Neural cell (in vitro differentiated cells): ENCODE measurements around the gene GNAQ. TPM values are rescaled to one million over a fixed set of nuclear protein-coding genes. Genes with fewer than 3 reads are reported as not detected.

ENCODE experiments used
- H2AFZ ChIP-seq: fragments of 200-600, 300-800 bp; sonication (generic), shearing (Covaris generic); 2 replicates; pipeline ENCODE4 v1.6.0; 2014; ENCODE audit warnings: low read depth, mild to moderate bottlenecking, antibody characterized with exemption, low read length, moderate library complexity
- H3F3A ChIP-seq: fragments of 200-600 bp; shearing (Covaris generic); 2 replicates; pipeline ENCODE4 v1.6.1; 2016; ENCODE audit warnings: mild to moderate bottlenecking, moderate library complexity, mixed read lengths, antibody characterized with exemption, low read length; ENCODE audit not compliant: insufficient read depth, poor library complexity, severe bottlenecking
- H3K27ac ChIP-seq: fragments of 200-600, 300-800 bp; sonication (generic), shearing (Covaris generic); 2 replicates; pipeline ENCODE4 v1.5.1; 2014; ENCODE audit warnings: mild to moderate bottlenecking, low read length, moderate library complexity
- H3K27me3 ChIP-seq: fragments of 300-800, 200-600 bp; sonication (generic), shearing (Covaris generic); 2 replicates; pipeline ENCODE4 v1.6.0; 2014; ENCODE audit warnings: mild to moderate bottlenecking, low read depth, low read length, moderate library complexity; ENCODE audit not compliant: insufficient read depth
- H3K36me3 ChIP-seq: fragments of 300-800, 200-600 bp; sonication (generic), shearing (Covaris generic); 2 replicates; pipeline ENCODE4 v1.5.1; 2014; ENCODE audit warnings: mild to moderate bottlenecking, antibody characterized with exemption, low read length, moderate library complexity; ENCODE audit not compliant: insufficient read depth
- H3K4me2 ChIP-seq: fragments of 300-800, 200-600 bp; sonication (generic), shearing (Covaris generic); 2 replicates; pipeline ENCODE4 v1.6.0; 2014; ENCODE audit warnings: mild to moderate bottlenecking, low read length
- H3K4me3 ChIP-seq: fragments of 300-800, 200-600 bp; sonication (generic), shearing (Covaris generic); 2 replicates; pipeline ENCODE4 v1.5.1; 2014; ENCODE audit warnings: mild to moderate bottlenecking, low read length, moderate library complexity
- H3K79me2 ChIP-seq: fragments of 200-600 bp; shearing (Covaris generic); replicated peaks from 2 replicates; pipeline ENCODE4 v1.6.0; 2014; ENCODE audit warnings: mild to moderate bottlenecking, low read length, moderate library complexity; ENCODE audit not compliant: insufficient read depth
- H3K9ac ChIP-seq: fragments of 300-800, 200-600 bp; sonication (generic), shearing (Covaris generic); 2 replicates; pipeline ENCODE4 v1.6.1; 2016; ENCODE audit warnings: mild to moderate bottlenecking, low read length, mixed read lengths
- H3K9me2 ChIP-seq: fragments of 200-600 bp; shearing (Covaris generic); 2 replicates; pipeline ENCODE4 v1.6.1; 2016; ENCODE audit warnings: mild to moderate bottlenecking, low read length, mixed read lengths; ENCODE audit not compliant: insufficient read depth
- H3K9me3 ChIP-seq: fragments of 200-600, 300-800 bp; sonication (generic), shearing (Covaris generic); 2 replicates; pipeline ENCODE4 v1.6.1; 2016; ENCODE audit warnings: mild to moderate bottlenecking, mixed run types, low read length, moderate library complexity, mixed read lengths
- H4K20me1 ChIP-seq: fragments of 200-600 bp; shearing (Covaris generic); 2 replicates; pipeline ENCODE4 v1.6.1; 2016; ENCODE audit warnings: mild to moderate bottlenecking, mixed run types; ENCODE audit not compliant: insufficient read depth
- EP300 ChIP-seq: fragments of 450-650 bp; conservative IDR thresholded peaks from 2 replicates; pipeline ENCODE4 v1.6.1; 2014; ENCODE audit warnings: antibody characterized with exemption, mild to moderate bottlenecking, moderate library complexity; ENCODE audit not compliant: poor library complexity, severe bottlenecking
- EZH2 ChIP-seq: fragments of 200-600, 300-800 bp; shearing (Covaris generic), sonication (generic); IDR thresholded peaks from 2 replicates; pipeline ENCODE4 v1.6.1; 2014; ENCODE audit warnings: antibody characterized with exemption, low read length, borderline replicate concordance, mild to moderate bottlenecking; ENCODE audit not compliant: insufficient read depth, poor library complexity, severe bottlenecking
- MXI1 ChIP-seq: fragments of 450-650 bp; conservative IDR thresholded peaks from 2 replicates; pipeline ENCODE4 v1.6.1; 2014; ENCODE audit warnings: antibody characterized with exemption, mild to moderate bottlenecking; ENCODE audit not compliant: poor library complexity, severe bottlenecking
- POLR2AphosphoS5 ChIP-seq: IDR thresholded peaks from 2 replicates; pipeline ENCODE4 v1.6.1; 2012
- RAD21 ChIP-seq: fragments of 450-650 bp; conservative IDR thresholded peaks from 2 replicates; pipeline ENCODE4 v1.6.1; 2014; ENCODE audit warnings: antibody characterized with exemption, mild to moderate bottlenecking, moderate library complexity
- SMC3 ChIP-seq: fragments of 450-650 bp; conservative IDR thresholded peaks from 2 replicates; pipeline ENCODE4 v1.6.1; 2014; ENCODE audit warnings: antibody characterized with exemption, mild to moderate bottlenecking, moderate library complexity; ENCODE audit not compliant: poor library complexity
- TAF1 ChIP-seq: IDR thresholded peaks from 2 replicates; pipeline ENCODE4 v1.6.1; 2012; ENCODE audit warnings: low read depth
- polyA plus RNA-seq: library from polyadenylated mRNA; depleted of rRNA; stranded (reverse); fragments of >200 nt; gene quantifications from 2 replicates; pipeline ENCODE4 v1.2.3, GENCODE V29; 2014
- TF ChIP-seq, protein P1 (sequence below): IDR thresholded peaks from 2 replicates; pipeline ENCODE4 v1.6.1; 2012; ENCODE audit warnings: borderline replicate concordance
- TF ChIP-seq, protein P2 (sequence below): fragments of 450-650 bp; IDR thresholded peaks from 2 replicates; pipeline ENCODE4 v1.5.1; 2014; ENCODE audit warnings: antibody characterized with exemption, mild to moderate bottlenecking, moderate library complexity; ENCODE audit not compliant: poor library complexity, severe bottlenecking

GNAQ gene
- polyA plus RNA-seq, 1 donor from 2014 or later, result 86.7 TPM

DNA sequence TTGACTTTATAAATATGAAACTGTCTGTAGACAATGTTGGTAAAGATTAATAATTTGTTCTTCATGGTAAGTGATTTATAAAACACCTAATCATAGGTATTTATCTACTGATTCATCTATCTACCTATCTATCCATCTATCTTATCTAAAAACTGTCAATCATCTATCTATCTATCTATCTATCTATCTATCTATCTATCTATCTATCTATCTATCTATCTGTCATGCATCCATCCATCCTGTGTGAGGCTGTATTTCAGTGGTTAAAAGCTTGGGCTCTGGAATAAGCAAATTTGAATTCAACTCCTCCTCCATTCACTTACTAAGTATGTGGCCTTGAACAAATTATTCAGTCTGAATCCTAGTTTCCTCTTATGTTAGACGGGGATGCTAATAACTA is 221.6 kb downstream of the GNAQ start:
- Histone ChIP-seq H3K9me3 (no peaks in the 10 kb centered on the region), H4K20me1 (no peaks in the 10 kb centered on the region), H3K27me3 (no peaks in the 10 kb centered on the region), H3K4me2 (no peak overlapping the region), H3K27ac (no peak overlapping the region), H3K79me2 (peaks cover 5% of the 10 kb centered on the region), H3K9ac (no peak overlapping the region), H2AFZ (no peak overlapping the region), H3F3A (peaks cover 4% of the 10 kb centered on the region), H3K36me3 (no peaks in the 10 kb centered on the region), H3K9me2 (no peaks in the 10 kb centered on the region), H3K4me3 (no peak overlapping the region)
- TF ChIP-seq, protein P1, sequence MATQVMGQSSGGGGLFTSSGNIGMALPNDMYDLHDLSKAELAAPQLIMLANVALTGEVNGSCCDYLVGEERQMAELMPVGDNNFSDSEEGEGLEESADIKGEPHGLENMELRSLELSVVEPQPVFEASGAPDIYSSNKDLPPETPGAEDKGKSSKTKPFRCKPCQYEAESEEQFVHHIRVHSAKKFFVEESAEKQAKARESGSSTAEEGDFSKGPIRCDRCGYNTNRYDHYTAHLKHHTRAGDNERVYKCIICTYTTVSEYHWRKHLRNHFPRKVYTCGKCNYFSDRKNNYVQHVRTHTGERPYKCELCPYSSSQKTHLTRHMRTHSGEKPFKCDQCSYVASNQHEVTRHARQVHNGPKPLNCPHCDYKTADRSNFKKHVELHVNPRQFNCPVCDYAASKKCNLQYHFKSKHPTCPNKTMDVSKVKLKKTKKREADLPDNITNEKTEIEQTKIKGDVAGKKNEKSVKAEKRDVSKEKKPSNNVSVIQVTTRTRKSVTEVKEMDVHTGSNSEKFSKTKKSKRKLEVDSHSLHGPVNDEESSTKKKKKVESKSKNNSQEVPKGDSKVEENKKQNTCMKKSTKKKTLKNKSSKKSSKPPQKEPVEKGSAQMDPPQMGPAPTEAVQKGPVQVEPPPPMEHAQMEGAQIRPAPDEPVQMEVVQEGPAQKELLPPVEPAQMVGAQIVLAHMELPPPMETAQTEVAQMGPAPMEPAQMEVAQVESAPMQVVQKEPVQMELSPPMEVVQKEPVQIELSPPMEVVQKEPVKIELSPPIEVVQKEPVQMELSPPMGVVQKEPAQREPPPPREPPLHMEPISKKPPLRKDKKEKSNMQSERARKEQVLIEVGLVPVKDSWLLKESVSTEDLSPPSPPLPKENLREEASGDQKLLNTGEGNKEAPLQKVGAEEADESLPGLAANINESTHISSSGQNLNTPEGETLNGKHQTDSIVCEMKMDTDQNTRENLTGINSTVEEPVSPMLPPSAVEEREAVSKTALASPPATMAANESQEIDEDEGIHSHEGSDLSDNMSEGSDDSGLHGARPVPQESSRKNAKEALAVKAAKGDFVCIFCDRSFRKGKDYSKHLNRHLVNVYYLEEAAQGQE, result no peak
- TF ChIP-seq, protein P2, sequence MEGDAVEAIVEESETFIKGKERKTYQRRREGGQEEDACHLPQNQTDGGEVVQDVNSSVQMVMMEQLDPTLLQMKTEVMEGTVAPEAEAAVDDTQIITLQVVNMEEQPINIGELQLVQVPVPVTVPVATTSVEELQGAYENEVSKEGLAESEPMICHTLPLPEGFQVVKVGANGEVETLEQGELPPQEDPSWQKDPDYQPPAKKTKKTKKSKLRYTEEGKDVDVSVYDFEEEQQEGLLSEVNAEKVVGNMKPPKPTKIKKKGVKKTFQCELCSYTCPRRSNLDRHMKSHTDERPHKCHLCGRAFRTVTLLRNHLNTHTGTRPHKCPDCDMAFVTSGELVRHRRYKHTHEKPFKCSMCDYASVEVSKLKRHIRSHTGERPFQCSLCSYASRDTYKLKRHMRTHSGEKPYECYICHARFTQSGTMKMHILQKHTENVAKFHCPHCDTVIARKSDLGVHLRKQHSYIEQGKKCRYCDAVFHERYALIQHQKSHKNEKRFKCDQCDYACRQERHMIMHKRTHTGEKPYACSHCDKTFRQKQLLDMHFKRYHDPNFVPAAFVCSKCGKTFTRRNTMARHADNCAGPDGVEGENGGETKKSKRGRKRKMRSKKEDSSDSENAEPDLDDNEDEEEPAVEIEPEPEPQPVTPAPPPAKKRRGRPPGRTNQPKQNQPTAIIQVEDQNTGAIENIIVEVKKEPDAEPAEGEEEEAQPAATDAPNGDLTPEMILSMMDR, result no peak
- TF ChIP-seq TAF1 (no peak), POLR2AphosphoS5 (no peak), EP300 (no peak), EZH2 (no peak), MXI1 (no peak), RAD21 (no peak)

DNA sequence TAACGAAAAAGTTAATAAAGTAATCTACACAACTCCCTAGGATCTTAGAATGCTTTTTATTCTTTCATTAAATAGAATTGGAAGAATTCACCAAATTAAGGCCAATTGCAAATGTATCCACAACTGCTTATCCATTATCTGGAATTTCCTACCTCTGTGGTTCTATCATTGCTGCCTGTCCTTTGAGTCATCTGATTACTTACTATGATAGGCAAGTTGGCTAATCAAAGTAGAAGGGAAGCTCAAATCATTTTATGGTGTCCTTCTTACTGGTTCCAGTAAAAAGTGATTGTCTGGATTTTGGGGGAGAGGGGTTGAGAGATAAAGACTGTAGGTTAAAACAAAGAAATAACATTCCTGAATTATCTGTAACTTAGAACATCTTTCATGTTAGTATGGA is 222.1 kb downstream of the GNAQ start:
- H3F3A ChIP-seq, result peaks cover 4% of the 10 kb centered on the region

More for the DNA sequence above, 222.1 kb downstream of the GNAQ start:
- H3K36me3 ChIP-seq, result no peaks in the 10 kb centered on the region
- no peak overlapping the region for H3K4me3 ChIP-seq
- H3K79me2 ChIP-seq, result peaks cover 7% of the 10 kb centered on the region
- no peak overlapping the region for H3K27ac ChIP-seq
- H4K20me1 ChIP-seq, result no peaks in the 10 kb centered on the region
- TF ChIP-seq MXI1 (no peak), TAF1 (no peak), EZH2 (no peak), RAD21 (no peak), POLR2AphosphoS5 (no peak), EP300 (no peak), SMC3 (no peak)
- TF ChIP-seq, protein P2, result no peak
- TF ChIP-seq, protein P1, result no peak
- H2AFZ ChIP-seq, result no peak overlapping the region
- H3K9me3 ChIP-seq, result no peaks in the 10 kb centered on the region
- no peaks in the 10 kb centered on the region for H3K9me2 ChIP-seq
- no peak overlapping the region for H3K9ac ChIP-seq
- H3K27me3 ChIP-seq, result no peaks in the 10 kb centered on the region
- H3K4me2 ChIP-seq, result no peak overlapping the region
